Astrocyte of the cerebellum (primary cell): ENCODE measurements around the gene DRC7.

Source experiments
- DNase-seq: peaks from one replicate; pipeline ENCODE4 v3.0.0-alpha.2; 2011; ENCODE audit warnings: low read depth
- H3K4me3 ChIP-seq: 2 replicates; pipeline ENCODE4 v1.5.1; 2011; ENCODE audit warnings: mild to moderate bottlenecking, low read depth, low read length, moderate library complexity
- CTCF ChIP-seq: IDR thresholded peaks from 2 replicates; pipeline ENCODE4 v1.5.1; 2012; ENCODE audit warnings: low read length, low read depth, moderate library complexity, mild to moderate bottlenecking; ENCODE audit errors: missing control alignments
- in situ Hi-C: cut with HindIII; loops from 2 replicates; pipeline ENCODE4 v1.10.0; 2017; ENCODE audit warnings: low sequenced_read_pairs

Gene DRC7

GRCh38 chr16:57694725-57695679, at the start of gene DRC7:
Gene DRC7, plus strand, starts transcription at chr16:57694806. Its CDS starts 3,144 bp downstream, at chr16:57697950.
- peak within 1 kb of the TSS; percentile 39 for H3K4me3 ChIP-seq
- DNase-seq, result no peak
- no peak for TF ChIP-seq CTCF
- in situ Hi-C loops, result no loop called here

GRCh38 chr16:57645169-57645568, 49.4 kb upstream of the DRC7 start:
- in situ Hi-C loops, result no loop called here
- H3K4me3 ChIP-seq, result no peak overlapping the region
- no peak for DNase-seq
- no peak for TF ChIP-seq CTCF

- in situ Hi-C loops, result no loop called here
- no peak for TF ChIP-seq CTCF
- no peak for DNase-seq
- no peak overlapping the region for H3K4me3 ChIP-seq
These were observed 48.8 kb upstream of the DRC7 start for GRCh38 chr16:57645691-57646387.

DNA sequence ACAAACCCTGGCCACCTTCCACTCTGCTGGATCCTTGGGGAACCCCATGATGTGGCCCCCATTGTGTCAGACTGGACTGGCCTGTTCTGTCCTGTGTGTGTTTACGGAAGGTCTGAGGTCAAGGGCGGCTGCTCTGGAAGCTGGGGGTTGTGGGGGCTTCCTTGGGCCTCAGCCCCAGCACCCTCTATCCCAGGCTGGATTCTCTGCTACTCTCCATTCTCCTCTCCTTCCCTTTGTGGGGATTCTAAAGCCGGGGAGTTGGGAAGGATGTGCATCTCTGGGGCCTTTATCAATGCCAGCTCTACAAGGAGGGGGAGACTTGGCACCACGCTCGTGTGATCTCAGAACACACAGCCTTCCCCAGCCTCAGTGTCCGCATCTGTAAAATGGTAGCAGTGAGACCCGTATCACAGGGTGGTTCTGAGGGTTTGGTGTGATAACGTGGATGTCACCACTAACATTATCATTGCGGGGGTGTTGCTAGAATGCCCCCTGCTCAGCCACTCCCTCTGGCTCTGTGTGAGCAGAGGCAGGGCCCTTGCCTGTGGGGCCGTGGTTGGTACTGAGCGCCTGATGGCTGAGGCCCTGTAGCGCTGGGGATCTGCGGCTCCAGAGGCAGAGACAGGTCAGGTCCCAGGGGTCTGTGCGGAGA, 48.1 kb upstream of the DRC7 start:
- in situ Hi-C loops, result no loop called here
- no peak overlapping the region for H3K4me3 ChIP-seq
- TF ChIP-seq CTCF, result no peak
- DNase-seq, result no peak

DNA sequence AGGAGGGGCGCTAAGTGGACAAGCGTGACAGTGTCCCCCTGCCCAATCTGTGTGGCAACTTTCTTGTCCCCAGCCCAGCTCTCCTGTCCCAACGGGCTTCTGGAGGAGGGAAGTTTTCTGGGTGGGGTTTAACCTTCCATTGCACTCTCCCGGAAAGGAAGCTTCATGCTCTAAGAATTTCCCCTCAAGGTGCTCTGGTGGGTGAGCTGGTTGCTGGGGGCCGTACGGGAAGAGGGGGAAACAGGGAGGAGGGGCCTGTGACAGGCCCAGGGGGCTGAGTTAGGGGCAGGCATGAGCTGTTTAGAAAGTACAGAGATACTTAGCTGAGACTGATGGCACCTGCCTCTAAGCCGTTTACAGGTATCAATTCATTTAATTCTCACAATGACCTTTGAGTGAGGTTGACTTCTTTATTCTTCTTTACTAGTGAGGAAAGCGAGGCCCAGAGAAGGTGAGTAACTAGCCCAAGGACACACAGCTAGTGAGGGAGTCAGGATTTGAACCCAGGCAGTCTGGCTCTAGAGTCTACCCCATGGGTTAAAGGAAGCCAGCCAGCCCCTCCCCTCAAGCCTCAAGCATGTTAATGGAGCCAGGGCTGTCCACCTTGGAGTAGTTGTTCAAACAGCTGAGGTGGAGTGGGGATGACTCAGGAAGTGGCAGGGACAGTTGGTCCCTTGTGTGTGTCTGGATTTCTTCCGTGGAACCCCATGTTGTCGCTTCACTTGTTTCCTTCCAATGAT, 47.3 kb upstream of the DRC7 start:
- no peak overlapping the region for H3K4me3 ChIP-seq
- DNase-seq, result no peak
- in situ Hi-C loops, result no loop called here
- TF ChIP-seq CTCF, result no peak

DNA sequence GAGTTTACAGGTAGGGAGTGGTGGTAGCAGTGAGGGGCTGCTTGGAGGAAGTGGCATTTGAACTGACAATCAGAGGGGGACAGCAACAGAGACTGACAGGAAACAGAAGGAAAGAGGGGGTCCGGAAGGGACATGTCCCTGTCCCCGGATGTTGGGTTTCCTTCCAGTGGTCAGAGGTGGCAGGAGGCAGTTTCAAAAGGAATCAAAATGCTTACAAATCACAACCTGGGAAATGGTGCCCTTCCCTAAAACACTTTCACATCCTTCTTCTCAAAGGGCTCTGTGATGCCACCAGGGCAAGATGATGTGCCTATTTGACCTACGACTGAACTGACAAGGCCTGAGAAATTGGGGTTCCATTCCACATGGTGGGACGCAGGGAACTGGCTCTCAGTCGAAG, 46.5 kb upstream of the DRC7 start:
- in situ Hi-C loops, result no loop called here

More for the DNA sequence above, 46.5 kb upstream of the DRC7 start:
- H3K4me3 ChIP-seq, result no peak overlapping the region
- no peak for DNase-seq
- TF ChIP-seq CTCF, result no peak
